CD4-positive, CD25-positive, alpha-beta regulatory T cell (primary cell): ENCODE results near the gene SERTAD2. TPM values are rescaled to one million over a fixed set of nuclear protein-coding genes. Genes with fewer than 3 reads are reported as not detected.

ENCODE experiments used
- ATAC-seq, 2 donors: fragments of 150-1000 bp; cut with Tn5 transposase; one replicate each; pipeline ENCODE4 v1.10.0; 2021; ENCODE audit warnings: low read depth in 2 of 2, moderate number of reproducible peaks in 2 of 2, moderate library complexity in 1 of 2
- DNase-seq, 3 donors: peaks; one replicate each; pipeline versions ENCODE4 v3.0.0 to v3.0.0-alpha.2; 2012 to 2022; ENCODE audit warnings: mixed read lengths in 1 of 3
- H3K27ac ChIP-seq: one replicate; pipeline ENCODE4 v1.7.0; 2013; ENCODE audit warnings: mild to moderate bottlenecking, low read length; ENCODE audit not compliant: insufficient read depth, poor library complexity, severe bottlenecking
- H3K27me3 ChIP-seq: one replicate; pipeline ENCODE4 v1.7.0; 2013; ENCODE audit warnings: low read length; ENCODE audit not compliant: control insufficient read depth, insufficient read depth
- H3K36me3 ChIP-seq: one replicate; pipeline ENCODE4 v1.7.0; 2013; ENCODE audit warnings: mild to moderate bottlenecking, low read length, moderate library complexity; ENCODE audit not compliant: control insufficient read depth, insufficient read depth
- H3K4me1 ChIP-seq: 2 replicates; pipeline ENCODE4 v1.7.0; 2013; ENCODE audit warnings: mild to moderate bottlenecking, low read length; ENCODE audit not compliant: insufficient read depth, control insufficient read depth, poor library complexity, severe bottlenecking
- H3K4me3 ChIP-seq: one replicate; pipeline ENCODE4 v1.7.0; 2013; ENCODE audit warnings: low read depth, mild to moderate bottlenecking, low read length, moderate library complexity
- H3K9me3 ChIP-seq, 2 experiments: 1 replicate in 1 of 2; 2 replicates in 1 of 2; pipeline ENCODE4 v1.7.0; 2013; ENCODE audit warnings: low read length in 2 of 2, mild to moderate bottlenecking in 1 of 2, moderate library complexity in 1 of 2; ENCODE audit not compliant: control insufficient read depth in 2 of 2
- H3K27ac Mint-ChIP-seq, 3 donors: one replicate each; pipeline ENCODE4 v1.8.0; 2020 to 2022; ENCODE audit warnings: mild to moderate bottlenecking in 3 of 3, mixed read lengths in 3 of 3, moderate library complexity in 2 of 3
- H3K27me3 Mint-ChIP-seq: one replicate; pipeline ENCODE4 v1.8.0; 2022; ENCODE audit warnings: mild to moderate bottlenecking, mixed read lengths
- H3K36me3 Mint-ChIP-seq: one replicate; pipeline ENCODE4 v1.8.0; 2020; ENCODE audit warnings: mixed read lengths
- H3K4me1 Mint-ChIP-seq, 4 donors: one replicate each; pipeline ENCODE4 v1.8.0; 2020 to 2022; ENCODE audit warnings: mixed read lengths in 4 of 4, mild to moderate bottlenecking in 1 of 4
- H3K4me3 Mint-ChIP-seq, 4 donors: one replicate each; pipeline ENCODE4 v1.8.0; 2020 to 2022; ENCODE audit warnings: mild to moderate bottlenecking in 4 of 4, mixed read lengths in 4 of 4, moderate library complexity in 3 of 4
- H3K9me3 Mint-ChIP-seq, 7 donors: one replicate each; pipeline ENCODE4 v1.8.0; 2020 to 2022; ENCODE audit warnings: mixed read lengths in 7 of 7, mild to moderate bottlenecking in 3 of 7, moderate library complexity in 2 of 7
- polyA plus RNA-seq, 4 donors: library from polyadenylated mRNA; unstranded; fragments of 300-500 nt; fragmentation: Illumina TruSeq; gene quantifications; one replicate each; pipeline ENCODE4 v1.2.3, GENCODE V29; 2021
- total RNA-seq: library from RNA; stranded (reverse); gene quantifications from one replicate; pipeline ENCODE4 v1.2.3, GENCODE V29; 2022

The SERTAD2 gene
- total and polyA plus RNA-seq, 5 donors from 2014 or later, result 4.2 to 33.5 (median 6.2) TPM

GRCh38 chr2:64635976-64636911, 17.5 kb downstream of the SERTAD2 start:
- no peaks in the 10 kb centered on the region for H3K9me3 ChIP-seq
- peak overlapping the region; percentile 89 to 93 (median 92) for H3K27ac Mint-ChIP-seq
- no peaks in the 10 kb centered on the region for H3K27me3 ChIP-seq
- H3K9me3 Mint-ChIP-seq, result no peaks in the 10 kb centered on the region
- peak overlapping the region; percentile 63 for H3K27ac ChIP-seq
- H3K36me3 Mint-ChIP-seq, result peaks cover 21% of the 10 kb centered on the region
- peak overlapping the region in 3 of 4 donors; percentile 9 to 81 (median 72) for H3K4me3 Mint-ChIP-seq
- H3K4me1 ChIP-seq, result peaks cover 27% of the 10 kb centered on the region
- no peaks in the 10 kb centered on the region for H3K27me3 Mint-ChIP-seq
- ATAC-seq, result peak; percentile 20 to 26
- peak overlapping the region; percentile 43 for H3K4me3 ChIP-seq
- peak in 1 of 3 donors; percentile 57 for DNase-seq
- peaks cover 28% of the 10 kb centered on the region for H3K36me3 ChIP-seq
- peaks cover 37 to 67% (median 46%) of the 10 kb centered on the region in 4 donors for H3K4me1 Mint-ChIP-seq

- Mint-ChIP-seq H3K36me3 (peaks cover 29% of the 10 kb centered on the region), H3K9me3 (no peaks in the 10 kb centered on the region)
- no peak overlapping the region for H3K27ac ChIP-seq
Measured at GRCh38 chr2:64634345-64635267, 19.1 kb downstream of the SERTAD2 start.

GRCh38 chr2:64632835-64633819, 20.6 kb downstream of the SERTAD2 start:
- Mint-ChIP-seq H3K27ac (peak overlapping the region; percentile 0 to 42 (median 28)), H3K4me1 (peaks cover 18 to 40% (median 26%) of the 10 kb centered on the region in 4 donors), H3K27me3 (no peaks in the 10 kb centered on the region), H3K4me3 (no peak overlapping the region), H3K9me3 (no peaks in the 10 kb centered on the region), H3K36me3 (peaks cover 29% of the 10 kb centered on the region)
- no peak for DNase-seq
- H3K27ac ChIP-seq, result no peak overlapping the region
- peaks cover 19% of the 10 kb centered on the region for H3K4me1 ChIP-seq
- H3K27me3 ChIP-seq, result no peaks in the 10 kb centered on the region
- no peaks in the 10 kb centered on the region for H3K9me3 ChIP-seq
- H3K36me3 ChIP-seq, result peaks cover 31% of the 10 kb centered on the region
- H3K4me3 ChIP-seq, result no peak overlapping the region
- no peak for ATAC-seq

More at GRCh38 chr2:64634345-64635267, 19.1 kb downstream of the SERTAD2 start:
- no peak overlapping the region for H3K4me3 ChIP-seq
- Mint-ChIP-seq H3K27me3 (no peaks in the 10 kb centered on the region), H3K4me3 (no peak overlapping the region), H3K4me1 (peaks cover 29 to 54% (median 36%) of the 10 kb centered on the region in 4 donors), H3K27ac (no peak overlapping the region)
- H3K4me1 ChIP-seq, result peaks cover 20% of the 10 kb centered on the region
- peaks cover 31% of the 10 kb centered on the region for H3K36me3 ChIP-seq
- H3K27me3 ChIP-seq, result no peaks in the 10 kb centered on the region
- DNase-seq (no peak), ATAC-seq (no peak)
- no peaks in the 10 kb centered on the region for H3K9me3 ChIP-seq

- Mint-ChIP-seq H3K36me3 (peaks cover 29% of the 10 kb centered on the region), H3K27ac (peak overlapping the region in 1 of 3 donors; percentile 18), H3K4me3 (no peak overlapping the region), H3K9me3 (no peaks in the 10 kb centered on the region), H3K27me3 (no peaks in the 10 kb centered on the region), H3K4me1 (peaks cover 6 to 26% (median 14%) of the 10 kb centered on the region in 4 donors)
- Histone ChIP-seq H3K27me3 (no peaks in the 10 kb centered on the region), H3K4me1 (peaks cover 7% of the 10 kb centered on the region), H3K36me3 (peaks cover 31% of the 10 kb centered on the region), H3K4me3 (no peak overlapping the region), H3K27ac (no peak overlapping the region), H3K9me3 (no peaks in the 10 kb centered on the region)
- ATAC-seq, result no peak
- DNase-seq, result no peak
Measured at GRCh38 chr2:64631771-64632170, 21.9 kb downstream of the SERTAD2 start.

- DNase-seq (no peak), ATAC-seq (no peak)
- no peaks in the 10 kb centered on the region for H3K9me3 ChIP-seq
- H3K4me1 ChIP-seq, result no peaks in the 10 kb centered on the region
- H3K4me1 Mint-ChIP-seq, result peaks cover 2 to 19% (median 13%) of the 10 kb centered on the region in 4 donors
- H3K27ac Mint-ChIP-seq, result peak overlapping the region in 2 of 3 donors; percentile 33 to 72
- no peaks in the 10 kb centered on the region for H3K27me3 Mint-ChIP-seq
- no peaks in the 10 kb centered on the region for H3K9me3 Mint-ChIP-seq
- no peak overlapping the region for H3K4me3 Mint-ChIP-seq
- H3K27me3 ChIP-seq, result no peaks in the 10 kb centered on the region
- H3K36me3 ChIP-seq, result peaks cover 27% of the 10 kb centered on the region
- H3K4me3 ChIP-seq, result no peak overlapping the region
- peaks cover 22% of the 10 kb centered on the region for H3K36me3 Mint-ChIP-seq
- H3K27ac ChIP-seq, result no peak overlapping the region
Measured at GRCh38 chr2:64630752-64631151, 23.0 kb downstream of the SERTAD2 start.

- ATAC-seq (no peak), DNase-seq (no peak)
- H3K27ac ChIP-seq, result no peak overlapping the region
- no peak overlapping the region for H3K4me3 ChIP-seq
- Mint-ChIP-seq H3K4me3 (no peak overlapping the region), H3K4me1 (peaks cover 2 to 17% (median 9%) of the 10 kb centered on the region in 4 donors), H3K9me3 (no peaks in the 10 kb centered on the region), H3K36me3 (peaks cover 17% of the 10 kb centered on the region), H3K27me3 (no peaks in the 10 kb centered on the region), H3K27ac (peak overlapping the region in 1 of 3 donors; percentile 57)
- no peaks in the 10 kb centered on the region for H3K27me3 ChIP-seq
- no peaks in the 10 kb centered on the region for H3K9me3 ChIP-seq
- H3K36me3 ChIP-seq, result peaks cover 19% of the 10 kb centered on the region
- H3K4me1 ChIP-seq, result no peaks in the 10 kb centered on the region
Measured at GRCh38 chr2:64629875-64630274, 23.8 kb downstream of the SERTAD2 start.
